NCI-H187 treated with DMSO at 0.1 percent for 48 hours (cell line): ENCODE data around the gene NNT.
"Not testable (repeated sequence)": the region's sequence is repeated elsewhere in the genome, so short reads cannot be mapped to it uniquely, and the experiment has no call there.

Experiments
- DNase-seq: peaks from one replicate; lab custom pipeline; 2025; lab: John Stamatoyannopoulos, UW

The NNT gene

DNA sequence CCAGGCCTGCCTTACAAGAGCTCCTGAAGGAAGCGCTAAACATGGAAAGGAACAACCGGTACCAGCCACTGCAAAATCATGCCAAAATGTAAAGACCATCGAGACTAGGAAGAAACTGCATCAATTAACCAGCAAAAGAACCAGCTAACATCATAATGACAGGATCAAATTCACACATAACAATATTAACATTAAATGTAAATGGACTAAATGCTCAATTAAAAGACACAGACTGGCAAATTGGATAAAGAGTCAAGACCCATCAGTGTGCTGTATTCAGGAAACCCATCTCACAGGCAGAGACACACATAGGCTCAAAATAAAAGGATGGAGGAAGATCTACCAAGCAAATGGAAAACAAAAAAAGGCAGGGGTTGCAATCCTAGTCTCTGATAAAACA lies 116.8 kb downstream of the NNT start:
- not testable (repeated sequence) for DNase-seq

DNA sequence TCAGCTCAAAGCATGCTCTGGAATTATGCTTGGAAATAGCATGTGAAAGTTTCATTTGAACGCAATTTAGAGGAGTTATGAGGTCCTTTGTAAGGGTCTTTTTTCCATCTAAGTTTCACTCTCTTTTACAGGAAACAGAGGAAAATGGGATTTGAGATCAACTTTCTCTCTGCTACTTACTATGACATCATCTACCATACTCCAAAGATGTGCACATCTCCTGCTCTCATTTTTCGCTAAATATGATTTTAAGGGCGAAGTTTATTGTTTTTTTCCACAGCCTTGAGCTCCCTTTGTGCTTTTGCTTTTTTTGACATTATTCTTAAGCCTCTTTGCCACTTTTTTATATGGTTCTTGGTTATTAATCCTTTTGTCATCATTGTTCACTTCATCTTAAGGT lies 125.6 kb downstream of the NNT start:
- no peak for DNase-seq

- no peak for DNase-seq
Observed at GRCh38 chr5:43729846-43730478, 127.0 kb downstream of the NNT start.

DNA sequence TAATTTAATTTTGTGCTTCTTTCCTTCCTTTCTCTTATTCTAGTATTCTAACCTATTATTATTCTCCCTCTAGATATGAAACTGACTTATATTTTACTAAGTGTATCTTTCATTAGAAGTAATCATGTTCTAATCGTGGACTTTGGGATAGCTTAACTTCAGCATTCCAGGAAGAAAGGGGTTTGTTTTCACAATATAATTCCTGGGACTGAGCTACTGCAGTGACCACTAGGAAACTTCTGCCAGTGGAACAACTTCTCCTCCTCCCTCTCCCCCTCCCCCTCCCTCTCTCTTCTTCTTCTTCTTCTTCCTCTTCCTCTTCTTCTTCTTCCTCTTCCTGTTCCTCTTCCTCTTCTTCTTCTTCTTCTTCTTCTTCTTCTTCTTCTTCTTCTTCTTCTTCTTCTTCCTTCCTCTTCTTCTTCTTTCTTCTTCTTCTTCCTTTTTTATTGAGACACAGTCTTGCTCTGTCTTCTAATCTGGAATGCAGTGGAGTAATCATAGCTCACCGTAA lies 127.9 kb downstream of the NNT start:
- no peak for DNase-seq

- DNase-seq = no peak
Observed at GRCh38 chr5:43731573-43731972, 128.6 kb downstream of the NNT start.

- not testable (repeated sequence) for DNase-seq
Observed at GRCh38 chr5:43745923-43746548, 143.1 kb downstream of the NNT start.

- DNase-seq = no peak
Observed at GRCh38 chr5:43750809-43751208, 147.8 kb downstream of the NNT start.

DNA sequence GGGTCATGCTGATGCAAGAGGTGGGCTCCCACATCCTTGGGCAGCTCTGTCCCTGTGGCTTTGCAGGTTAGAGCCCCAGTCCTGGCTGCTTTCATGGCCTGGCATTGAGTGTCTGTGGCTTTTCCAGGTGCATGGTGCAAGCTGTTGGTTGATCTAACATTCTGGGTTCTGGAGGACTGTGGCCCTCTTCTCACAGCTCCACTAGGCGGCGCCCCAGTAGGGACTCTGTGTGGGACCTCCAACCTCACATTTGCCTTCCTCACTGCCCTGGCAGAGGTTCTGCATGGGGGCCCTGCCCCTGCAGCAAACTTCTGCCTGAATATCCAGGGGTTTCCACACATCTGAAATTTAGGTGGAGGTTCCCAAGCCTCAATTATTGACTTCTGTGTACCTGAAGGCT lies 150.1 kb downstream of the NNT start:
- no peak for DNase-seq
